Fibroblast of skin of left quadriceps (primary cell): ENCODE data around the gene PTGIS.

Source experiments
- DNase-seq, 2 experiments: peaks; one replicate each; pipeline ENCODE4 v3.0.0-alpha.2; 2013; ENCODE audit warnings: low read depth in 2 of 2

Gene PTGIS

GRCh38 chr20:49560646-49561045 lies 7.3 kb downstream of the PTGIS start:
- DNase-seq, result no peak

GRCh38 chr20:49560186-49560585 lies 7.8 kb downstream of the PTGIS start:
- no peak for DNase-seq

- DNase-seq, result peak; percentile 36 to 41
These were observed 8.4 kb downstream of the PTGIS start for GRCh38 chr20:49559411-49560081.

GRCh38 chr20:49558826-49559225 lies 9.1 kb downstream of the PTGIS start:
- DNase-seq, result no peak

GRCh38 chr20:49557449-49557848 lies 10.5 kb downstream of the PTGIS start:
- DNase-seq, result no peak

GRCh38 chr20:49556621-49557020 lies 11.3 kb downstream of the PTGIS start:
- DNase-seq, result no peak

GRCh38 chr20:49549801-49550551 lies 18.0 kb downstream of the PTGIS start:
- no peak for DNase-seq

- no peak for DNase-seq
These were observed 19.5 kb downstream of the PTGIS start for GRCh38 chr20:49548371-49548947.

GRCh38 chr20:49545572-49545971 lies 22.4 kb downstream of the PTGIS start:
- DNase-seq, result no peak

GRCh38 chr20:49544535-49544934 lies 23.4 kb downstream of the PTGIS start:
- no peak for DNase-seq

GRCh38 chr20:49543858-49544437 lies 24.0 kb downstream of the PTGIS start:
- no peak for DNase-seq

GRCh38 chr20:49543071-49543857 lies 24.7 kb downstream of the PTGIS start:
- DNase-seq, result no peak

- DNase-seq, result no peak
These were observed 25.4 kb downstream of the PTGIS start for GRCh38 chr20:49542514-49542991.

- peak; percentile 22 to 34 for DNase-seq
These were observed 26.0 kb downstream of the PTGIS start for GRCh38 chr20:49541733-49542513.

- no peak for DNase-seq
These were observed 27.1 kb downstream of the PTGIS start for GRCh38 chr20:49540687-49541435.

GRCh38 chr20:49540232-49540620 lies 27.7 kb downstream of the PTGIS start:
- no peak for DNase-seq

- no peak for DNase-seq
These were observed 28.3 kb downstream of the PTGIS start for GRCh38 chr20:49539481-49540231.

- no peak for DNase-seq
These were observed 29.0 kb downstream of the PTGIS start for GRCh38 chr20:49538950-49539349.

- DNase-seq, result peak; percentile 22 to 30
These were observed 33.7 kb downstream of the PTGIS start for GRCh38 chr20:49534255-49534712.
